ENCODE measurements around the gene PDZD2.
"Not testable (repeated sequence)": the region's sequence is repeated elsewhere in the genome, so short reads cannot be mapped to it uniquely, and the experiment has no call there.

The PDZD2 gene

DNA sequence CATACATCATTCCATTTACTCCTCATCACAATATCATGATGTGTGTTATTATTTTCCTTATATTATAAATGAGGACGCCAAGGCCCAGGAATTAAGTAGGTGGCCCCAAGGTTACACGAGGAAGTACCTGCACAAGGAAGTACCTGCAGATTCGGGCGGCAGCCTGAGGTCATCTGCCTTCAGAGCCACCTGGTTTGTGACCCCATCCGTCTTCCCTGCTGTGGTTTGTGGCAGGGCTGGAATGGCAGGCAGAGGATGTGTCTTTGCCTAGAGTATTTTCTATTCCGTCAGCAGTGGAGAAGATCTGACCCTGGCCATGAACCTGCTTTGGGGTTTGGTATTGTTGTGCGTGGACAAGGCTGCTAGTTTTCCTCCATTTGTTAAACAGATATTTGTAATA lies 59.7 kb downstream of the PDZD2 start:
- DNase-seq, result no peak

DNA sequence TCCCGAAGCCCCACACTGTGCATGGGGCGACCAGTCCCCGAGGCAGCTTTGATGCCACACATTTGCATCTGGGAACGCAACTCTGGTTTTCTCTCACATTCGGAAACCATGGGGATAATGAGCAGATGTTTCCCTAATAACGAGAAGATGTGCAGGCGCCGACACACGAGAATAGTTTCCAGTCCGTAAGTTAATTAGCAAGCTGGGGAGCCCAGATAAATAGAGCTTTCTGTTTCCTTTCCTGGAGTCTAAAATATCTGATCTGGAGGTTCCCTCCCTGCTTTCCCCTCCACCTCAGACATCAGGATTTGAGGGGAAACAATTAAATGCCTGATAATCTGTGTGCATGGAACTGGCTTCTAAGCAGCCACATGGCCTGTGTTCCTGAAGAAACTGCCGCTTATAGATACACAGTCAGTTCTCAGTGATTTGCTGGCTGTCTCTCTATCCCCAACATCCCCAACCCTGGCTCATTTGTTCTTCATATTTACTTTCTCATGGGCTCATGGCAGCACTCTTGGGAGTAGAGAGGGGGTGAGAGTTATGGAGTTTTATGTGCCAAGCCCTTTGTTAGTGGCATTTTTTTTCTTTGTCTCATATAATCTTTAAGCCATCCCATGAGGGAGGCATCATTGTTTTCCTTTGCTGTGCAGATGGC lies 62.8 kb downstream of the PDZD2 start:
- no peak for DNase-seq

DNA sequence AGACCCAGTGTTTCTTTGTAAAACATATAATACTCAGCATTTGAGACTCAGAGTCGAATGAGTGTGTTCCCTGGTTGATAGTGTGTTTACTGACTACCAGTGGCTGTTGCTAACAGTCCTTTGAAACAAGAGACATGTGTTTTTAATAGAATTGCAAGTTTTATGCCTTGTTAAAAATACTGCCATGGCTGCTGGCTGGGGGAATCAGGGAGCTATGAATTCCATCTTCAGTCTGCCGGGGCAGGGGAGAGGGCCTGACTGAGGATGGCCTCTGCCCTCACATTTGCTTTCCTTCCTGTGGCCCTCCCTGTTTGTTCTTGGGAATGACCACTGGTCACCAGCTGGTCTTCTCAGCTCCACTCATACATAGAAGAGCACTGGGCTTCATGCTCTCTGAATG lies 63.8 kb downstream of the PDZD2 start:
- no peak for DNase-seq

DNA sequence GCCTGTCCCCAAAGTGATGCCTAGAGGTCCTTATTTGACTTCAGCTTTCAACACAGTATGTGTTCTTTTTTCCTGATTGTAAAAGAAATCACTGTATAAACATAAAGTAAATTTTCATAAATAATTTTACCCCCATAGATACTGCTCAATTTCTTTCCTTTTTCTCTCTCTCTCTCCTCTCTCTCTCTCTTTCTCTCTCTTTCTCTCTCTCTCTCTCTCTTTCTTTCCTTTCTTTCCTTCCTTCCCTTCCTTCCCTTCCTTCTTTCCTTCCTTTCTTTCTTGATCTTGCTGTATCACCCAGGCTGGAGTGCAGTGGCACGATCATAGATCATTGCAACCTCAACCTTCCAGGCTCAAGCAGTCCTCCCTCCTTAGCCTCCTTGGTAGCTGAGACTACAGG lies 64.8 kb downstream of the PDZD2 start:
- DNase-seq, result no peak

DNA sequence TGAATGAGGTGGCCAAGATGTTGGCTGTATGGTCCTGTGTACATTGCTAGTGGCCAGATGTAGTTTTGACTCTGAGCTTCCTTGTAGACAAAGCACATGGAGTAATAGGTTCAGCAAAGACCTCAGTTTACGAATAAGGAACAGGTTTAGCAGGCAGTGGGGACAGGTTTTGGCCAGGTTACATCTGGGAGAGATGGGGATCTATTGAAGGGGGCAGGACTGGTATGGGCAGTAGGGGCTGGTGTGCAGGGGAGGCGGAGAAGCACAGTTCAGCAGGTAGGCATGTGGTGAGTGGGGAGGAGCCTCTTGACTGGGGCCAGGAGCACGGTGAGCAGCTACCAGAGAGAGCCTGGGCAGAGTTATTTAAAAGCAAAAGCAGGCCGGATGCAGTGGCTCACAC lies 67.3 kb downstream of the PDZD2 start:
- DNase-seq, result no peak

DNA sequence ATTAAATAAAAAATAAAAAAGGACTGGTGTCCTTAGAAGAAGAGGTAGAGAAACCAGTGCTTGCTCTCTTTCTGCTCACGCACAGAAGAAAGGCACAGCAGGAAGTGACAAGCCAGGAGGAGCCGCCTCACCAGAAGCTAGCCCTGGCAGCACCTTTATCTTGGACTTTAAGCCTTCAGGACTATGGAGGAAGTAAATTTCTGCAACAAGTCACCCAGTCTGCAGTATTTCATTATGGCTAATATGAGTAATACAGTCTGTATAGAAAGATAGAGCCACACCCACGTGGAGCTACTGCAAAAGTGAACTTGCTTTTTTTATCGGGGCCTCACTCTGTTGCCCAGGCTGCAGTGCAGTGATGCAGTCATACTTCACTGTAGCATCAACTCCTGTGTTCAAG lies 68.4 kb downstream of the PDZD2 start:
- no peak for DNase-seq

DNA sequence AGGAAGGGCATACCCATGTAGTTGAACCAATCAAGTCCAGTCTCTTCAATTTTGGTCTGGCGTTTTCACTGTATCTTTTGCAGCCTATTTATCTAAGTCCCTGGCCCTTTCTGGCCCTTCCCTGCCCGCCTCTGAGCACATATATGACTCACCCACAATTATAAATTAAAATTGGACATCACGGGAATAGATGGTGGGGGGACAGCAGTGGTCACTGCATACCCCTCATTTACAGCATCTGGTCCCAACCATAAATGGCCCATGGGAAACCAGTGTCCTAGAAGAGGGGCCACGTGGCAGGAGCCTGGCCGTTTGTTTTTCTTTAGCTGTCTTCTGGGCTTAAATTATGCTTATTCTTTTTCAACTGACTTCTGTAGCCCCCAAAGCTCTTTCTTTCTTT lies 69.2 kb downstream of the PDZD2 start:
- no peak for DNase-seq

DNA sequence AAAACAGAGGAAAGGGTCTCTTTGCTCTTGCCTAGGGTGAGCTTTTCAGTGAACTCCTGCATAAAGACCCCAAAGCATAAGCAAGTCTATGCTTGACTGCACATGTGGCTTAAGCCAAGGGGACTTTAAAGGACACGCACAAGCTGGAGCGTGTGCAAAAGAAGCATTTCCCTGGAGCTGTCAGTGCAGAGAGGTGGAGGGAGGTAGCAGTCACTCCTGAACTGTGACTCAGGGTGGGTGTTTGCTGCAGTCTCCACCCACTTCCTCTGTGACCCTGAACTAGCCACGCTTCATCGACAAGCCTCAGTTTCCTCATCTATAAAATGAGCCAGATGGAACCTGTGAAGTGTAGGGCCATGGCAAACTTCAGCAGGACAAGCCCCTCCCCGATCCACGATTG lies 72.4 kb downstream of the PDZD2 start:
- no peak for DNase-seq

DNA sequence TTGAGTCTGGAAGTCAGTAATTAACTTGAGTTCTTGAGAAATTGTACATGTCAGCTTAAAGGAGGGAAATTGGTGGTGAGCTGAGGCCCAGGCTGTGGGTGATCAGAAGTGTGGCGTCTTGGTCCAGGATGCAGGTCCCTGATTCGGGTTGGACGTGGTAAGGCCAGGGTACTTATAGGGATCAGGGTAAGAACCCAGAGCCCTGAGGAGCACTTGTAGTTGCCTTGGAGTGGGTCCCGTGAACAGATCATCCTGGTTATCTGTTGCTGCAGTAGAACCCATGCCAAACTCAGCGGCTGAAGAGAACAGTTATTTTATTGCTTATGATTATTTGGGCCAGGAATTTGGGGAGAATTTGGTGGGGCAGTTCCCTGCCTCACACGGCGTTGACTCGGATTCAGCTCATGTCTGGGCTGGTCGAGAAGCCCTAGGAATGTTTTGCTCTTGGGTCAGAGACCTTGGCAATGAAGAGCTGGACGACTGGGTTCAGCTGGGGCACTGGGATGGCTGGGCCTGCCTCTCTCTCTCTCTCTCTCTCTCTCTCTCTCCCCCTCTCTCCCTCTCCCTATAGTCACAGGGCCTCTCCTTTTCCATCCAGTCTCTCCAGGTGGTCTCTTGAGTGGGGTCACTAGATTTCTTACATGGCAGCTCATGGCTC lies 73.1 kb downstream of the PDZD2 start:
- DNase-seq, result no peak

DNA sequence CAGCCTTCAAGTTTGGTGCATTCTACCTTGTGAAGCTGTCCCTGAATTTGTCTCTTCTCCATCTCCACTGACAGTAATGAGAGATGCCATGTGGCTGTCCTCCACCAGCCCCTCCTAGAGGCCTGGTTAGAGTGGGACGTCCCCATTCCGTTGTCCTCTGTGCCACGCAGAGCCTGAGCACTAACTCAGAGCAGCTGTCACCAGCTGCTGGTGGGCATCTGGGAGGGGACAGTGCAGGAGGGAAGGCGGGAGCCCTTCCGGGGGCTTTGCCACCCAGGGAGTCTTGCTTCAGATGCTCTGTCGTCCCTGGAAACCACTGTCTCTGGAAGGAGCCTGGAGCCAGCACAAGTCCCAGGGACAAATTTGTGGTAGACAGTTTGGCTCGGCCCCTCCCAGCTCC lies 78.6 kb downstream of the PDZD2 start:
- no peak for DNase-seq

DNA sequence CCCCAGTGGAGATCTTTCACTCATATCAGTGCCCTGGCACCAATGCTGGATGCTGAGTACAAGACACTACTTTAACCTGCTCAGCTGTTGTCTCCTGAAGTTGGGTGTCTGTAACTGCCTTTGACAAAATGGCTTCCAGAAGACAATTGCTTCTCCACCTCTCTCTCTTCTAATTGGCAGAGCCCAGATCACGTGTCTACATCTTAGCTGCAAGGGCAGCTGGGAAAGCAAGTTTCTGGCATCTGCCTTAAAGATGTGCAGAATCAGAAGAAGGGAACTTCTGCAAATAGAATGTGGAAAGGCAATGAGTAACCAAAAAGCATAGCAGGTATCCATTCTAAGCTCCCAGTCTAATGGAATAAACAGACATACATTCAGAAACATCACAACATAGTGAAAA lies 81.1 kb downstream of the PDZD2 start:
- no peak for DNase-seq

DNA sequence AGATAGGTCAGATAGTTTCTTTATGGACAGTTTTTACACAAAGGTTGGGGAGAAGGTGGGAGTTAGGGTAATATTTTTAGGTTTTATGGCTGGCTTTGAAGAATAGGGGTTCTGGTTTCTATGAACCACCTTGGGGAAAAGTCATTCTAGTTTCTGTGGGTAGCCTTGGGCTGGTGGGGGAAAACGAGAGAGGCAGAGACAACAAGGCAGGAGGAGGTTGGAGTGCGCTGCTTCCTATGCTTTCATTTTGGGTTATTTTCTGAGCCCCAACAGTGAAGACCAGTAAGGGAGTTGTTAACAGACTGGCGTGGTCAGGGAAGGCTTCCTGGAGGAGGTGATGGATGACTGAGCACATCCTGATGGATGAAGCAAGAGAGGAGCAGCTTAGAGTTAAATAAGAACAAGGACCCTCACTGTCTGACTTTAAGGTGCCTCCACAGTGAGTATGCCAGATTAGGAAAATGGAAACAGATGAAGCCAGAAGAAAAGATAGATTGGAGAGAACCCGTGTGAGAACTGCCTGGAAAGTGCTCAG lies 81.9 kb downstream of the PDZD2 start:
- DNase-seq, result no peak

DNA sequence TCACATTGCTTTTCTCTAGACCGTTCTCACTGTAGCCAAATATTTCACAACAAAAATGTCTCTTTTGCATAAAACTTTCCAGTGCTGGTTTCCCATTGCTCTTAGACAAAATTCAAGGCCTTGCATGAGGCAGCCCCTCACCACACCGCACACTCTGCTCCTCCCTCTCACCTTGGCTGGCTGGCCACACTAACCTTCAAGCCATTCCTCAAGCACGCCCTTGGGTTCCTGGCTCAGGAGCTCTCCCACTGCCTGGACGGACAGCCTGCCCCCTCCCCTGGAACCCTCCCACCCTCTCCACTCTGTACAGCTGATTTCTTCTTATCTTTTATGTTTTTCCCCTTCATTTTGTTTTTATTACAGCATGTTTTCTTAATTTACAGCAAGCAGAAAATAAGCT lies 83.2 kb downstream of the PDZD2 start:
- DNase-seq, result no peak

DNA sequence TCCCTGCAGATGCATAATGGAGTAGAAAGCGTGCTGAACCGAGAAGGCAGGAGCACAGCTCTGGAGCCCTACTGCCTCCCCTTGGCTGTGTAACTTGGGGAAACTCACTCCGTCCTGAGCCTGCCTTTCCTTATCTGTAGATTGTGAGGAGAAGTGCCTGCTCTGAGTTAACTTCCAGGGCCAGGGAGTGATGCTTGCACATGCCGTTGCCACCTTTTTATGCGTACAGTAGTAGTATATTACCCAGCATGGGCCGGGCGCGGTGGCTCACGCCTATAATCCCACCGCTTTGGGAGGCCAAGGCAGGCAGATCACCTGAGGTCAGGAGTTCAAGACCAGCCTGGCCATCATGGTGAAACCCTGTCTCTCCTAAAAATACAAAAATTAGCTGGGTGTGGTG lies 87.1 kb downstream of the PDZD2 start:
- DNase-seq, result no peak

DNA sequence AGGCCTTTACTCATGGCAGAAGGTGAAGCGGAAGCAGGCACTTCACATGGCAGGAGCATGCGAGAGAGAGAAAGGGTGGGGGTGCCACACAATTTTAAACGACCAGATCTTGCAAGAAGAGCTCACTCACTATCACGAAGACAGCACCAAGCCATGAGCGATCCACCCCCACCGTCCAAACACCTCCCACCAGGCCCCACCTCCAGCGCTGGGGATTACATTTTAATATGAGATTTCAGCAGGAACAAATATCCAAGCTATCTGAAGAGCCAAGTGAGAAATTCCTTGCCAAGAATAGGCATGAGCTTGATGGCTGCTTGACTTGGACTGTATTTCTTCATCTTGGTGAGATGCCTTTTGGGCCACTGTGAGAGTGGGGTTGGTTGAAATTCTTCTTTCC lies 88.0 kb downstream of the PDZD2 start:
- no peak for DNase-seq

DNA sequence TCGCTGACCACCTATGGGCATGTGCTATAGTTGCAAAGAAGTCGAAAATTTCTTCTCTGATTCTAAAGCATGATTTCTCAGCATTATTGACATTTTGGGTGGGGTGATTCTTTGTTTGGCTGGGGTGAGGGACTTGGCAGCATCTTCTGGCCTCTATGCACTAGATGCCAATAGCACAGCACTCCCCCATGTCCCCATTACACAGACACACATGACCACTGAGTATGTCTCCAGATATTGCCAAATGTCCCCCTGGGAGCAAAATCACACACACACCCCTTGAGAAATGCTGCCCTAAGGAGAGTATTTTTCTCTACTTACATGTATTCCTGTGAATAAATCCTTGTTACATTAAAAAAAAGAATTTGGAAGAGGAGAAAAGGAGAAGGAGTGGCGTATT lies 89.1 kb downstream of the PDZD2 start:
- no peak for DNase-seq

DNA sequence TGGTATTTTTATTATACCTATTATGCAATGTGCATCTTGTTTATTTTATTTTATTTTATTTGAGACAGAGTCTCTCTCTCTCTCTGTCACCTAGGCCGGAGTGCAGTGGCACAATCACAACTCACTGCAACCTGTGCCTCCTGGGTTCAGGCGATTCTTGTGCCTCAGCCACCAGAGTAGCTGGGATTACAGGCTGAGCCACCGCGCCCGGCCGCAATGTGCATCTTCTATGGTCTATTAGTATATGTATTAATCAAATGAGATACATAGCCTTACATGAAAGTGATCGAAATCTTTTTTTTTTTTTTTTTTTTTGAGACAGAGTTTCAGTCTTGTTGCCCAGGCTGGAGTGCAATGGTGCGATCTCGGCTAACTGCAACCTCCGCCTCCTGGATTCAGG lies 89.9 kb downstream of the PDZD2 start:
- DNase-seq, result not testable (repeated sequence)

DNA sequence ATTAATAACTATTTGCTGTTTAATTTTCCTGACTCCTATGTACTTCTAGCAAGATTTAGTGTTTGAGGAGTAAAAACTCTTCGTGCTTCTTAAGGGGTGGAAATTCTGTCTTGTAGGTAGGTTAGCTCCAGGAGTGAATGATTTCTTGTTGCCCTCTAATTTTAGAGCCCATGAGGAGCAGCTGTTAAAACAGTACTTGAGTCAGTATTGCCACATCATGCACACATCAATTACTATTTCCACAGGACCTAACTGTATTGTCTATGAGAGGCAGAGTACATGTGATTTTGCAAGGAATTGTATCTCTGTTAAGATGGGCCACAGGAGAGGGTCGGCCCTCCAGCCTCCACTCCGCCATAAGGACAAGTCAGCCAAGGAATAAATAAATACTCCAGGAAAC lies 91.2 kb downstream of the PDZD2 start:
- DNase-seq, result no peak

DNA sequence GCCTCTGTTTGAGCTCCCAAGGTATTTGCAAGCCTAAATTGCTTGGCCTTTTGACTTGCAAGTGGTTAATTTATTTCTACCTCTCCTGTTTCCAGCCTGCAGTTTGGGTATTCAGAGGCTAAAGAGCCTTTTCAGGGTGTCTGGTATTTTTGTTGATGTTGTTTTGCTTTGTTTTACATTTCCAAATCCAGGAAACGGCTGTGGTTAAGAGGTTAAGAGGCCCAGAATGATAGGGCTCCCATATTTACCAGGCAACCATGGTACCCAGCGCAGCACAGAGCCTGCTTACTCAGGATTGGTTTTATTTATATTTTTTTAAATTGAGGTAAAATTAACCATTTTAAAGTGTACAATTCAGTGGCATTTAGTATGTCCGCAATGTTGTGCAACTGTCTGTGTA lies 92.1 kb downstream of the PDZD2 start:
- DNase-seq, result no peak

DNA sequence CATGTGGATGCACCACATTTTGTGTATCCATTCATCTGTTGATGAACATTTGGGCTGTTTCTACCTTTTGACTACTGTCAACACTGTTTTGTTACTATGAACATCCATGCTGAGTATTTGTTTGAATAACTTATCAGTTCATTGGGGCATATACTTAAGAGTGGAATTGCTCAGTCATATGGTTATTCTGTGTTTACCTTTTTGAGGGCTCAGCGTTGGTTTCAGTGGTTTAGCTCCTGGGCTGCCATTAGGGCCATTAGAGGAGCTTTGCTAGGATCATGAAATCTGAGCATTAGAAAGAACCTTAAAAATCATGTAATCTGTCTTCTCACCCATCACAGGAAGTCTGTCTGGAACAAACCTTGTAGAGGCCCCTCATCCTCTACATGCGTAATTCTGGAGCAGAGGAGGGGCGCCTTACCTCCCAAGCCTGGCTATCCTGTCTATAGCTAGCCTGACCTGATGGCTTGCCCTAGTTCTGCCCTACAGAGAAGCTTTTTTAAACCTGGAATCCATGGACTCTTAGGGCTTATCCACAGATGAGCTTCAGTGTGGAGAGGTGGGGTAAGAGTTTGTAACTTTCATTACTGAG lies 92.9 kb downstream of the PDZD2 start:
- no peak for DNase-seq

DNA sequence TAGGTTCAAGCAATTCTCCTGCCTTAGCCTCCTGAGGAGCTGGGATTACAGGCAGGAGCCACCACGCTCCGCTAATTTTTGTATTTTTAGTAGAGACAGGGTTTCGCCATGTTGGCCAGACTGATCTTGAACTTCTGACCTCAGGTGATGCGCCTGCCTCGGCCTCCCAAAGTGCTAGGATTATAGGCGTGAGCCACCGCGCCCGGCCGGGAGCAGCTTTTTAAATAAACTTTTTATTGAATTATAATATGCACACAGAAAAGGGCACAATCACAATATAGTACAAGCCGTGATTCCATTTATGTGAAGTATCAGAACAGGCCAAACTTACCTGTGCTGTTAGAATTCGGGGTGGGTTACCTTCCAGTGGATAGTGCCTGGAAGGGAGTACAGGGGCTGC lies 93.9 kb downstream of the PDZD2 start:
- not testable (repeated sequence) for DNase-seq

DNA sequence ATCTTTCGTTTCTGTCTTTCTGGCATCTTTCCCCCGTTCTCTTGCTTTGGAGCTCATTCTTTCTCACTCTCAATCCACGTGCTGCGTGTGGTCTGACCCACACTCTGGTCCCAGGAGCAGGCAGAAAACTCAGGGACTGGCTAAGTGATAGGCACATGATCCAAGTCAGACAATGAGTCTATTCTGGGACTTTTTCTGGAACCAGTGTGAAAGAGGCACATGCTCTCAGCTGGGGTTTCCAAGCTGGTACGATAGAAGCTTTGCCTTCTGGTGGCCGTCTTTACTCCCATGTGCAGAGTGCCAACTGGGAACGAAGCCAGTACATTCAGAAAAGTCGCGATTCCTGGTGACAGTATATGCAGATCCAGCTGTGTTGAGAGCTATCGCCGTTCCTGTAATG lies 94.4 kb downstream of the PDZD2 start:
- no peak for DNase-seq

DNA sequence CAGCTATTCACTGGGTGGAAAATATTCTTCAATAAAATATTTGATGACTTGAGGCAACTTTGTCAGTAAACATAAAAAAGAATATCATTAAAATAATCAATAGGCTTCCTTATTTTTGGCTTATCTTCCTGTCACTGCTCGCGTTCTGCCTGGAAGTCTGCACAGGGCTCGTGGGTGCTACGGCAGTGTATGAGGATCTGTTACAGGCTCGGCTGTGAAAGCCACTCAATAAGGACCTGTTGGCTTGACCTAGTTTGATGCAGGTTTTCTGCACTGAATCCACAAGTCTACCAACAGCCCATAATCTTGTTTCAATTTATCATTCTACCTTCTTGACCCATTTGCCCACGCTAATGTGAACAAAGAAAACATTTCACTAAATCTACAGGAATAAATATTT lies 97.2 kb downstream of the PDZD2 start:
- DNase-seq, result no peak

DNA sequence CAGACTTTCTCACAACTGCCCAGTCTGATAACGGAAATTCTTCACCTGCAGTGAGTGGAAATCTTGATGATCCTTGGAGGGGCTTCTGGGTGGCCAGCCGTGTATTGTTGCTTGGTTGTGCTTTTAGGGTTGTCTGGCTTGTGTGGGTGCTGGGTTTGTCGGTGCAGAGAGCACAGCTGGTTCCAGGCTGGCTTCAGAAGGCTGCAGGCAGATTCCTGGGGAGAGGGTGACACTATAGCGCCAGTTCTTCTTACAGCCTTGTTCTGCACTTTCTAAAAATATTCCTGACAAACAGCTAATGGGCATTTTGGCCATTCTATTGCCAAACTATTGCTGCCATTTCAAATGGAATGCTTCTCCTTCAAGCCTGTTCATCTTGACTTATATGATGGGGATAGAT lies 99.3 kb downstream of the PDZD2 start:
- no peak for DNase-seq

DNA sequence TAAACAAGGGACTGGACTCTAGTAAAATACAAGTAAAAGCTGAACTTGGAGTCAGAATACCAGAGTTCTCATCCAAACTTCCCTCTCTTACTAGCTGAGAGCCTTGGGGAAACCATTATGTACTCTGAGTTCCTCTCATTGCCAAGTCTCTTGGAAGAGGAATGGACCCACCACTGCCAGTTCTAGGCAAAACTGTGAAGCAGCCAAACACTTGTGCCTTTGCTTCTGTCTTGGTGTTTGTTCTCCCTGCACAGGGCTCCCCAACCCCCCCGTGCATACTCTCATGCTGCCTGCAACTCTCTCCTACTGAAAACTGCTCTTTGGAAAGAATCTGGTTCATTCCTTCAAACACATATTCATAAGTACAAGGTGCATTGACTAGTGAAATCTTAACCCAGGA lies 102.6 kb downstream of the PDZD2 start:
- DNase-seq, result no peak

Measured in kidney glomerular epithelial cell (primary cell).